Measurements from ENCODE around the gene DCUN1D5. TPM values are rescaled to one million over a fixed set of nuclear protein-coding genes. Genes with fewer than 3 reads are reported as not detected.

Gene DCUN1D5
- total RNA-seq, 4 donors from 2014 or later, result 27.4 to 44.9 (median 36.8) TPM

- no peaks in the 10 kb centered on the region for H3K27me3 ChIP-seq
- peak overlapping the region in 1 of 3 donors; percentile 67 for H3K4me3 ChIP-seq (replicated peaks in 1 of 3)
- H3K27ac ChIP-seq, result no peak overlapping the region
- TF ChIP-seq CTCF (IDR thresholded peaks at IDR 0.05) (no peak), POLR2A (IDR thresholded peaks at IDR 0.05) (no peak)
- no peaks in the 10 kb centered on the region for H3K36me3 ChIP-seq
- peaks cover 0 to 9% of the 10 kb centered on the region in 2 donors for H3K4me1 ChIP-seq
- no peaks in the 10 kb centered on the region for H3K9me3 ChIP-seq
- DNase-seq, result no peak
- intact Hi-C loops (cut with DNase I), result no loop called here
Observed at GRCh38 chr11:103110391-103110790, 18.4 kb upstream of the DCUN1D5 start.

DNA sequence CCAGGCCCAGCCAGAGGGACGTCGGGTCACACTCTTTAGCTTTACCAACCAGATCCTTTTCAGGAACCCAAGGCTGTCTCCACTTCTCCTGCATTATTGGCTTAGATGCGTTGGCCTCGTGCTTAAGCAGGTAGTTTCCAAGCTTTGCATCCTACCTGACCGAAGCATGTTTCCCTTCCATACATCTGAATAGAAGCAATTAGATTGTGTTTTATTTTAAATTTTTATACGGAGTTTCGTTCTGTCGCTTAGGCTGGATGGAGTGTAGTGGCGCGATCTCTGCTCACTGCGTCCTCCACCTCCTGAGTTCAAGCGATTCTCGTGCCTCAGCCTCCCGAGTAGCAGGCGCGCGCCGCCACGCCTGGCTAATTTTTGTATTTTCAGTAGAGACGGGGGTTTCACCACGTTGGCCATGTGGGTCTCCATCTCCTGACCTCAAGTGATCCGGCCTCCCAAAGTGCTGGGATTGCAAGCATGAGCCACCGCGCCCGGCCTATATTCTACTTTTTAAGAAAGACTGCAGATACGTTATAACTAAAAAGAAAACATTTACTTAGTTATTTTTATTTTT, 17.9 kb upstream of the DCUN1D5 start:
- intact Hi-C loops (cut with DNase I), result no loop called here
- WGBS, 2 donors, result 15 to 16% methylated on average over 26 of the region's 26 CpGs
- DNase-seq, result peak; percentile 18 to 21

DNA sequence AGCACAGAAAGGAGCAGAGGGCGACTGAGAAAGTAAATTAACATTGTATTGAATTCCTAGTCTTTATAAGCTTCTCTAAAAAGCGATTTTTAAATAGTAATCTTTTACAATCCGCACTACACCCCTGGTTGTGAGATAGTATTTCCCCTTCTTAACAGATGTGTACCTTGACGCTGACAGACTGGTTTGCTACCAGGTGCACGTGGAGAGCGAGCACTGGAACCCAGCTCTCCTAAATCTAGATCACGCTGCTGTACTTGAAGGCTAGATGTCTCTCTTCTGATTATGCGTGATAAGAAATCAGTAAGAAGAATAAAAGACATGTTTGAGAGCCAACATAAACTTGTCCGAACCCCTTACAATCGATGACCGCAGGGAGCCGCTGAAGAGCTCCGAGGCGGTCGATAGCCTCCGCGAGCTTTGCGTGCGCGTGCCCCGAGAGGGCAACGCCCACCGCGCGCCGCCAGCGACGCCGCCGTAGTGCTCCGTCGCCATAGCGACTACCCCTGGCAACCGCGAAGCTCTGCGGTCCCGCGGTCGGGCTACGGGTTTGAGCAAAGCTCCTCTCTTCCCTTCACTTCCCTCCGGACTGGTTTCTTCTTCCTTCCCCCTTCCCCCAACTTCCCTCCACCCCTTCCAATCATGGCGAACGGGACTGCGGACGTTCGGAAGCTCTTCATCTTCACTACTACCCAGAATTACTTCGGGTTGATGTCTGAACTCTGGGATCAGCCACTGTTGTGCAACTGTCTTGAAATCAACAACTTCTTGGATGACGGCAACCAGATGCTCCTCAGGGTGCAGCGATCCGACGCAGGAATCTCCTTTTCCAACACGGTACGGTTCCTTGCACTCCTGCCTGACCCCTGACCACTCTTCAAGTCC, 17.2 kb upstream of the DCUN1D5 start, which contains the start of gene DYNC2H1:
TSS of gene DYNC2H1 (plus strand) at position 494 of the 885 bp plus-strand sequence. CDS start at position 643, 149 bp downstream.
- WGBS, 2 donors, result 1% methylated on average over 48 to 53 of the region's 53 CpGs

More for the DNA sequence above, 17.9 kb upstream of the DCUN1D5 start:
- no peak for TF ChIP-seq POLR2A (IDR thresholded peaks at IDR 0.05)
- no peak for TF ChIP-seq CTCF (IDR thresholded peaks at IDR 0.05)
- Histone ChIP-seq H3K4me3 (replicated peaks in 1 of 3) (peak overlapping the region; percentile 20 to 94 (median 67)), H3K27me3 (no peaks in the 10 kb centered on the region), H3K27ac (peak overlapping the region; percentile 77 to 84 (median 77)), H3K36me3 (no peaks in the 10 kb centered on the region), H3K9me3 (no peaks in the 10 kb centered on the region), H3K4me1 (peaks cover 0 to 9% of the 10 kb centered on the region in 2 donors)

GRCh38 chr11:103097279-103097678, 5.3 kb upstream of the DCUN1D5 start:
- Histone ChIP-seq H3K9me3 (no peaks in the 10 kb centered on the region), H3K4me1 (no peaks in the 10 kb centered on the region), H3K27ac (no peak overlapping the region), H3K4me3 (replicated peaks in 1 of 3) (no peak overlapping the region), H3K36me3 (no peaks in the 10 kb centered on the region), H3K27me3 (no peaks in the 10 kb centered on the region)
- TF ChIP-seq POLR2A (IDR thresholded peaks at IDR 0.05), result no peak
- no peak for TF ChIP-seq CTCF (IDR thresholded peaks at IDR 0.05)
- no peak for DNase-seq
- intact Hi-C loops (cut with DNase I), result no loop called here

More for the DNA sequence above, 17.2 kb upstream of the DCUN1D5 start, which contains the start of gene DYNC2H1:
- Histone ChIP-seq H3K36me3 (no peaks in the 10 kb centered on the region), H3K9me3 (no peaks in the 10 kb centered on the region), H3K27me3 (no peaks in the 10 kb centered on the region), H3K27ac (peak within 1 kb of the TSS; percentile 77 to 84 (median 77)), H3K4me1 (peaks cover 0 to 9% of the 10 kb centered on the region in 2 donors), H3K4me3 (replicated peaks in 1 of 3) (peak within 1 kb of the TSS; percentile 20 to 94 (median 67))
- TF ChIP-seq POLR2A (IDR thresholded peaks at IDR 0.05), result no peak
- peak in 5 of 6 experiments; percentile 15 to 55 (median 33) for TF ChIP-seq CTCF (IDR thresholded peaks at IDR 0.05)
- peak; percentile 88 to 89 for DNase-seq
- intact Hi-C loops (cut with DNase I), result no loop called here

All from thyroid gland (tissue), 4 donors.